Measurements from ENCODE around the gene CEP152.

- no peak for TF ChIP-seq ZNF274 (IDR thresholded peaks at IDR 0.05; ENCODE audit: insufficient read depth, insufficient read length)
- TF ChIP-seq RFX5 (IDR thresholded peaks at IDR 0.05; ENCODE audit: low read depth, low read length), result no peak
- no peak for TF ChIP-seq CTCF (IDR thresholded peaks at IDR 0.05 in 2 of 3, conservative IDR thresholded peaks at IDR 0.05 in 1 of 3; ENCODE audit: control insufficient read depth in 2 of 3, extremely low read depth in 1 of 3, insufficient read depth in 1 of 3, low read depth in 3 of 3, low read length in 3 of 3)
- TF ChIP-seq MLLT1 (IDR thresholded peaks at IDR 0.05), result no peak
- no peak for TF ChIP-seq POLR2A (IDR thresholded peaks at IDR 0.05; ENCODE audit: low read depth, low read length)
- TF ChIP-seq, protein P1, sequence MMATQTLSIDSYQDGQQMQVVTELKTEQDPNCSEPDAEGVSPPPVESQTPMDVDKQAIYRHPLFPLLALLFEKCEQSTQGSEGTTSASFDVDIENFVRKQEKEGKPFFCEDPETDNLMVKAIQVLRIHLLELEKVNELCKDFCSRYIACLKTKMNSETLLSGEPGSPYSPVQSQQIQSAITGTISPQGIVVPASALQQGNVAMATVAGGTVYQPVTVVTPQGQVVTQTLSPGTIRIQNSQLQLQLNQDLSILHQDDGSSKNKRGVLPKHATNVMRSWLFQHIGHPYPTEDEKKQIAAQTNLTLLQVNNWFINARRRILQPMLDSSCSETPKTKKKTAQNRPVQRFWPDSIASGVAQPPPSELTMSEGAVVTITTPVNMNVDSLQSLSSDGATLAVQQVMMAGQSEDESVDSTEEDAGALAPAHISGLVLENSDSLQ (IDR thresholded peaks at IDR 0.05), result no peak
Measured at GRCh38 chr15:48802867-48803266, 8.0 kb downstream of the CEP152 start.
